Astrocyte of the spinal cord (primary cell): ENCODE data around the gene CST7.

ENCODE experiments used
- DNase-seq: peaks from one replicate; pipeline ENCODE4 v3.0.0; 2011; ENCODE audit warnings: low read depth, low spot score
- H3K4me3 ChIP-seq: 2 replicates; pipeline ENCODE4 v1.5.1; 2011; ENCODE audit warnings: low read depth, mild to moderate bottlenecking, low read length, moderate library complexity
- in situ Hi-C: cut with HindIII; loops from 2 replicates; pipeline ENCODE4 v1.10.0; 2017; ENCODE audit warnings: low sequenced_read_pairs
- TF ChIP-seq, protein P1 (sequence below): IDR thresholded peaks from 2 replicates; pipeline ENCODE4 v1.5.1; 2012; ENCODE audit warnings: low read depth, mild to moderate bottlenecking, low read length, inconsistent platforms

CST7 gene

DNA sequence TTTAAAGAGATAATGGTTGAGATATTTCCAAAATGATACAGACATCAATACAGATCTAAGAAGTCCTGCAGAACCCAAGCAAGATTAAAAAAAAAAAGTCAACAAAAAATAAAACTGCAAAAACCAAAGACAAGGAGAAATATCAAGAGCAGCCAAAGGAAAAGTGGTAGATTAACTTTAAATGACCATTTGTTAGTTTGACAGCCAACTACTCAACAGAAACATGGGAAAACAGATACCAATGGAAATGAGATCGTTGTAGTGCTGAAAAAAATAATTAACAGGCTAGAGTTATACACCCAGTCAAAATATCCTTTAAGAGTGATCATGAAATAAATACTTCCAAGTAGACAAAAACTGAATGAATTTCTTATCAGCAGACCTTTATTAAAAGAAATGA lies 53.9 kb downstream of the CST7 start:
- TF ChIP-seq, protein P1, sequence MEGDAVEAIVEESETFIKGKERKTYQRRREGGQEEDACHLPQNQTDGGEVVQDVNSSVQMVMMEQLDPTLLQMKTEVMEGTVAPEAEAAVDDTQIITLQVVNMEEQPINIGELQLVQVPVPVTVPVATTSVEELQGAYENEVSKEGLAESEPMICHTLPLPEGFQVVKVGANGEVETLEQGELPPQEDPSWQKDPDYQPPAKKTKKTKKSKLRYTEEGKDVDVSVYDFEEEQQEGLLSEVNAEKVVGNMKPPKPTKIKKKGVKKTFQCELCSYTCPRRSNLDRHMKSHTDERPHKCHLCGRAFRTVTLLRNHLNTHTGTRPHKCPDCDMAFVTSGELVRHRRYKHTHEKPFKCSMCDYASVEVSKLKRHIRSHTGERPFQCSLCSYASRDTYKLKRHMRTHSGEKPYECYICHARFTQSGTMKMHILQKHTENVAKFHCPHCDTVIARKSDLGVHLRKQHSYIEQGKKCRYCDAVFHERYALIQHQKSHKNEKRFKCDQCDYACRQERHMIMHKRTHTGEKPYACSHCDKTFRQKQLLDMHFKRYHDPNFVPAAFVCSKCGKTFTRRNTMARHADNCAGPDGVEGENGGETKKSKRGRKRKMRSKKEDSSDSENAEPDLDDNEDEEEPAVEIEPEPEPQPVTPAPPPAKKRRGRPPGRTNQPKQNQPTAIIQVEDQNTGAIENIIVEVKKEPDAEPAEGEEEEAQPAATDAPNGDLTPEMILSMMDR: no peak
- H3K4me3 ChIP-seq: no peak overlapping the region
- in situ Hi-C loops: no loop called here
- DNase-seq: no peak

DNA sequence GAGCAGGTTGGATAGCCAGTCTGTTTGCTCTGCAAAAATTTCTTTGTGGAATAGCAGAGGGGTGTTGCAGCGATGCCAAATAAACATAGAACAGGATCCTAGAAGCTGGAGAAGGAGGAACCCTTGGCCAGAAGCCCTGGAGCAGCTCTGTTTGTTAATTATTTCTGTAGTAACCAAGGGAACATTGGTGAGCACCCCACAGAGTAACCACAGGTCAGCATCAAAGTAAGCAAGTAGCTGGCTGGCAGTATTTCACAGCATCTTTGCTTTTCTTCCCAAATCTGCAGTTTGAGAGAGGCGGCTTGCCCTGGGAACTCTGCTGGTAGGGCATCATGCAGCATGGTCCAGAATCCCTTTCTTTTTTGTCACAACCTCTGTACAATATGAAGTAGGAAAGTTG lies 56.2 kb downstream of the CST7 start:
- DNase-seq: peak; percentile 50
- in situ Hi-C loops: no loop called here
- H3K4me3 ChIP-seq: no peak overlapping the region
- TF ChIP-seq, protein P1: no peak

DNA sequence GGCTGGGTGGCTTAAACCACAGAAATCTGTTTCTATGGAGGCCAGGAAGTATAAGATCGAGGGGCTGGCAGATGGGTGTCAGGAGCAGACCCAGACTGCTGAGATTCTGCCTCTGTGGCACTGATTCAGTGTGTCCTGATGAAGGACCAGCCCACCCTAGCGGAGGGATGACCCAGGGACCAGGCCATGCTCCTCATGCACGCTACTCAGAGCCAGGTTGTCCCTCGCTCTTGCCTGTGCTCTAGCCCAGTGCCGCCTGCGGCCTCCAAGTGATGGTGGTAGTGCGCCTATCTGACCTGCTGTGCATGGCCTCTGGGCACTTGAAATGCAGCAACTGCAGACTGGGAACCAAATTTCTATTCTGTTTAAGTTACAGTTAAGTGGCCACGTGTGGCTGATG lies 56.6 kb downstream of the CST7 start:
- no peak overlapping the region for H3K4me3 ChIP-seq
- TF ChIP-seq, protein P1: no peak
- DNase-seq: peak; percentile 4
- in situ Hi-C loops: no loop called here

DNA sequence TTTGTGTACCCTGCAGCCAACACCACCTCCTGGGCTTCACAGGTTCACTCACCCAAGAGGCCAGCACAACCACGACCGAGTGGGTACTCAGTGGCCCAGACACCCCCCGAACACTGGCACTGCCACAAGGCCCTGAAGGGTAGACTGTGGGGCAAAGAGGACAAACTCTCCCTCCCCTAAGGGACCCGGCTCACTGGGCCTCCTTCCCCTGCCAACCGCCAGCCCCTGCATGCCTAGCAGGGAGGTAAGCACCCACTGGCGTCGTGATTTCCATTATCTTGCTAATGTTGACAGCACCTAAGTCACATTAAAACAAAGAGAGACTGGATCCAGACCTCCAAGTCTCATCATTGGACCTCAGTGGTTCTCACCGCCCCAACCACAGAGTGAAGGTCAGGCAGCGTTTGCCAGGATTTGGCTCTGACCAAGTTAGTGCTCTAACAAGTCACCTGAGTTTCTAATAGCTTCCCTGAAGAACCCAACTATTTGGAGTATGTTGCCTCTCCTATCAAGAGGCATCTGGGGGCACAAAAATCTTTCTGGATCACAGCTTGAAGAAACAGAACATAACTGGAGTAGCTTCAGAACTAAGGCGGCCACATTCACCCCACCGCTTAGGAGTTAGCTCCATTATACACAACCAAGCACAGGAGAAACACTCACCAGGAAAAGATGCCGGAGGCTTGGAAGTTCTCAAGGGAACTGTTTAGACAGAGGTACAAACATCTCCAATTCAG lies 57.5 kb downstream of the CST7 start:
- H3K4me3 ChIP-seq: no peak overlapping the region
- TF ChIP-seq, protein P1: no peak
- no peak for DNase-seq
- in situ Hi-C loops: no loop called here

DNA sequence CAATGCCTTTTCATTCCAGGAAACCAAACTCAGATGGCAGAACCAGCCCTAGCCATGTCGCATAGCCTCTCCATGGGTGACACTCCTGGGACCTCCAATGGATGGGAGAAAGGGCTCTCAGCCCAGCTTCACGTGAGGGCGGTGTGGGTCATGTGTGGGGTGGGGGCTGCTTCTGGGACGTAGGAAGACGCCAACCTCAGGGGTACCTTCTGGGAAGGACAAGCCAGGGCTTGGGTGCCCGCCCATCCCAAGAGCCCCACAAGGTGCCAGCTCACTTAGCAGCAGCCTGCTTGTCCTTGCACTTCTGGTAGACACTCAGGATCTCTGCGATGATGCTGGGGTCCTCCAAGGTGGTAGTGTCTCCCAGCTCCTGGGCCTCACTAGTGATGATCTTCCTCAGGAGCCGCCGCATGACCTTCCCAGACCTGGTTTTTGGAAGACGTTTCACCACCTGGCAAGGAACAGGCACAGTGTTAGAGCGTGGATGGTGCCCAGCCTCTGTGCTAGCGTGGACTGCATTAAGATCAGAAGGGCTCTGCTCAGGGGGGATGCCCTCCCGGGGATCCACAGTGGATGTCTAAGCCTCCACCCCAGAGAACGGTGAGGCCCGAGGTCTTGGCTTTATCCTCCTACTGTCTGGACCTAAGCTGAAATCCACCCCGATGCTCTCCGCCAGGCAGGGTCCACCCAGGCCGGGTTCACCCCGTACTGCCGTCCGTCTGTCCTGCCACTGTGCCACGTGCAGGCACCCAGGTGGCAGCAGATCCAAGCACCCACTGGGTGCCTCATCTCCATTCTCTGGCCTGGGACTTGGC lies 58.6 kb downstream of the CST7 start:
- TF ChIP-seq, protein P1: no peak
- DNase-seq: no peak
- in situ Hi-C loops: no loop called here
- no peak overlapping the region for H3K4me3 ChIP-seq

DNA sequence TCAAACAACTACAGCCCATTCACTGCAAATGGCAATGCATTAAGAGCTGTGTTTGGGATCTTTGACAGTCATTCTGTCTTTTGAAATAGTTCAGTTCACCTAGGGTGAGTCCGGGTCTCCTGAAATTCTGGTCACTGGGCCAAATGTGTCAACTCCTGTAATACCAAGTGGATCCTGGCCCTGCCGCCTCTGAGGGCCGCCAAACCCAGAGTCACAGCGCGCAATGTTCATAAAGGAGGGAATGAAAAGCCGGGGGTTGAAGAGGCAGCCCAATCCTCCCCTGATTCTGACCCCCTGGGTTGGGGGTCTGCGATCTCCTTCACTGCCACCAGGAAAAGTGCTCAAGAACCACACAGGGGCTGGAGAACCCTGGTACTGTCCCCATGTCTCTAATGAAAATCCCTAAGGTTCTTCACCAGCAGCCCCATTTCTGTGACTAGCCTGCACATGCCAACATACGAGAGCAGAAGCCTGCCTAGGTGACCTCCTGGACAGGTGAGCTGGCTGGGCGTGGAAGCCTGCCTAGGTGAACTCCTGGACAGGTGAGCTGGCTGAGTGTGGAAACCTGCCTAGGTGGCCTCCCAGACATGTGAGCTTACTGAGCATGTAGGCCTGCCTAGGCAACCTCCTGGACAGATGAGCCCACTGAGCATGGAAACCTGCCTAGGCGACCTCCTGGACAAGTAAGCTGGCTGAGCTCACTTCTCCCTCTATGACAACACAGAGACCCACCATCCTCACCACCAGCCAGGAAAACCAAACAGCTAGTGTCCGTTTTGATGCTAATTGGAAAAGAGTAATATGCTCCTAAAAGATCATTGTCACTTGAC lies 59.5 kb downstream of the CST7 start:
- in situ Hi-C loops: no loop called here
- H3K4me3 ChIP-seq: no peak overlapping the region
- TF ChIP-seq, protein P1: no peak
- no peak for DNase-seq
